ENCODE measurements around the gene IFI27L1. TPM values are rescaled to one million over a fixed set of nuclear protein-coding genes. Genes with fewer than 3 reads are reported as not detected.

IFI27L1 gene
- total and polyA plus RNA-seq, 2 donors (not counting 1 experiment from before 2014, with no cell fraction given) = 14.4 to 20.3 TPM

DNA sequence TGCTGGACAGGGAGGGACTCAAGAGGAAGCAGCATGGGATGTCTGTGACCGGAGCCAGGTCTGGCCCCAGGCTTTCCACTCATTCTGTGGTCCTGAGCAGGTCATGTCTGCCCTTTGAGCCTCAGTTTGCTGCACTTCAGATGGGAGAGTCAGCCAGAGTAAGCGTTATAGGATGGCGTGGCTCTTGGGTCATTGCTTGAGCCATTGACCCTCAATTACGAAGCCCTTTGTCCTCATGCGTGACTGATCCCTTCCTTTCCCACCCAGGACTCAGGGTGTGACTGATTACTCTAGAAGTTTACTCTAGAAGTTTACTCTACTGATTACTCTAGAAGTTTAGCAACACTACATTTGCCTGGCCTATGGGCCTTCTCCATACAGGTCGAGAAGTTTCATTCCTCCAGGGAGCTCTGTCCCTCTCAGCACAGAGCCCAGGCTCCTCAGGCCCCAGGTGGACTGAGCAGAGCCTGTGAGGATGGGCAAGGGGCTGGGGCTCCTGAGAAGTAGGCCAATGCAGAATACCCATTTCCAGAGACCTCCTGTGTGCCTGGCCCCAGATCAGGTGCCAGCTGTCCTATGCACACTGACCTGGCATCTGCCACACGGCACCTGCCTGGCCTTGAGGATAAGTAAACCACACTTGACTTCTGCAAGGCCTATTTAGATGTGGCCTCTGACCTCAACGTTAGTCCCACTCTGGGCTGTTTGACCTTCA is 21.8 kb downstream of the IFI27L1 start:
- TF ChIP-seq, protein P1, sequence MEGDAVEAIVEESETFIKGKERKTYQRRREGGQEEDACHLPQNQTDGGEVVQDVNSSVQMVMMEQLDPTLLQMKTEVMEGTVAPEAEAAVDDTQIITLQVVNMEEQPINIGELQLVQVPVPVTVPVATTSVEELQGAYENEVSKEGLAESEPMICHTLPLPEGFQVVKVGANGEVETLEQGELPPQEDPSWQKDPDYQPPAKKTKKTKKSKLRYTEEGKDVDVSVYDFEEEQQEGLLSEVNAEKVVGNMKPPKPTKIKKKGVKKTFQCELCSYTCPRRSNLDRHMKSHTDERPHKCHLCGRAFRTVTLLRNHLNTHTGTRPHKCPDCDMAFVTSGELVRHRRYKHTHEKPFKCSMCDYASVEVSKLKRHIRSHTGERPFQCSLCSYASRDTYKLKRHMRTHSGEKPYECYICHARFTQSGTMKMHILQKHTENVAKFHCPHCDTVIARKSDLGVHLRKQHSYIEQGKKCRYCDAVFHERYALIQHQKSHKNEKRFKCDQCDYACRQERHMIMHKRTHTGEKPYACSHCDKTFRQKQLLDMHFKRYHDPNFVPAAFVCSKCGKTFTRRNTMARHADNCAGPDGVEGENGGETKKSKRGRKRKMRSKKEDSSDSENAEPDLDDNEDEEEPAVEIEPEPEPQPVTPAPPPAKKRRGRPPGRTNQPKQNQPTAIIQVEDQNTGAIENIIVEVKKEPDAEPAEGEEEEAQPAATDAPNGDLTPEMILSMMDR (conservative IDR thresholded peaks at IDR 0.05 in 1 of 2, IDR thresholded peaks at IDR 0.05 in 1 of 2; ENCODE audit: low read depth in 1 of 2, low read length in 2 of 2) = no peak
- TF ChIP-seq EZH2 (IDR thresholded peaks at IDR 0.05; ENCODE audit: low read length, missing control alignments) = no peak
- Histone ChIP-seq H3K9me3 (ENCODE audit: control insufficient read depth, insufficient read depth, low read depth, low read length) (no peaks in the 10 kb centered on the region), H3K27ac (ENCODE audit: insufficient read depth, low read length) (no peak overlapping the region), H4K20me1 (ENCODE audit: control insufficient read depth, extremely low read depth, insufficient read depth, low read length) (no peaks in the 10 kb centered on the region), H3K4me2 (ENCODE audit: extremely low read depth, insufficient read depth, low read length) (no peak overlapping the region), H3K36me3 (ENCODE audit: control insufficient read depth, insufficient read depth, low read length) (no peaks in the 10 kb centered on the region), H3K9ac (ENCODE audit: insufficient read depth, low read length) (no peak overlapping the region), H3K4me1 (ENCODE audit: control insufficient read depth, extremely low read depth, insufficient read depth, low read length) (peaks cover 7% of the 10 kb centered on the region), H3K27me3 (ENCODE audit: control insufficient read depth, insufficient read depth, low read length) (no peaks in the 10 kb centered on the region), H3K79me2 (ENCODE audit: control insufficient read depth, insufficient read depth, low read length) (no peaks in the 10 kb centered on the region), H3K4me3 (replicated peaks in 1 of 4; ENCODE audit: control extremely low read depth in 1 of 4, insufficient read depth in 1 of 4, low read depth in 3 of 4, low read length in 4 of 4) (no peak overlapping the region), H2AFZ (ENCODE audit: low read length) (no peak overlapping the region)
- DNase-seq (ENCODE audit: low read depth in 2 of 2) = no peak

DNA sequence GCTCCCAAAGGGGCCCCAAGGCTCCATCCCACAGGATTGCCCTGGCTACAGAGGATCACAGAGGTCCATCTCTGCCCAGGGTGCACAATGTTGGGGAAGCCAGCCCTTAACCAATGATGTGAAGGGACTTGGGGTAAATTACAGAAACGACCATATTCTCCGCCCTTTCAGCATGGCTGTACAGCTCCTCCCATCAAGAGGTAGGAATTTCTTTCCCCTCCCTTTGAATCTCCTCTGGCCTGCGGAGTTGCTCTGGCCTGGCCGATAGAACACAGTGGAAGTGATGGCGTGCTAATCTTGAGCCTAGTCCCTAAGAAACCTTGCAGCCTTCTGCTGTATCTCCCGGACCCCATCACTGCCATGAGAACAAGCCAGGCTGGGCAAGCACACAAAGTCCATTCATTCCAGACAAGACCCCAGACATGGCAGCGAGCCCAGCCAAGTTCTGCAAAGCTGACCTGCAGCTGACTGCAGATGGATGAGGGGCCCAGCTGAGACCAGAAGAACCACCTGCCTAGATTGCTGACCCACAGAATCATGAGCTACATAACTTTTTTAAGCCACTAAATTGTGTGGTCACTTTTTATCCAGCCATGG is 22.5 kb downstream of the IFI27L1 start:
- H4K20me1 ChIP-seq (ENCODE audit: control insufficient read depth, extremely low read depth, insufficient read depth, low read length) = no peaks in the 10 kb centered on the region
- H3K4me1 ChIP-seq (ENCODE audit: control insufficient read depth, extremely low read depth, insufficient read depth, low read length) = peaks cover 7% of the 10 kb centered on the region
- no peaks in the 10 kb centered on the region for H3K79me2 ChIP-seq (ENCODE audit: control insufficient read depth, insufficient read depth, low read length)
- H3K27ac ChIP-seq (ENCODE audit: insufficient read depth, low read length) = no peak overlapping the region
- no peak overlapping the region for H3K9ac ChIP-seq (ENCODE audit: insufficient read depth, low read length)
- no peaks in the 10 kb centered on the region for H3K9me3 ChIP-seq (ENCODE audit: control insufficient read depth, insufficient read depth, low read depth, low read length)
- no peak overlapping the region for H3K4me3 ChIP-seq (replicated peaks in 1 of 4; ENCODE audit: control extremely low read depth in 1 of 4, insufficient read depth in 1 of 4, low read depth in 3 of 4, low read length in 4 of 4)
- DNase-seq (ENCODE audit: low read depth in 2 of 2) = peak in 1 of 2 donors; percentile 54
- no peak overlapping the region for H2AFZ ChIP-seq (ENCODE audit: low read length)
- H3K36me3 ChIP-seq (ENCODE audit: control insufficient read depth, insufficient read depth, low read length) = no peaks in the 10 kb centered on the region
- H3K27me3 ChIP-seq (ENCODE audit: control insufficient read depth, insufficient read depth, low read length) = no peaks in the 10 kb centered on the region
- H3K4me2 ChIP-seq (ENCODE audit: extremely low read depth, insufficient read depth, low read length) = no peak overlapping the region
- TF ChIP-seq EZH2 (IDR thresholded peaks at IDR 0.05; ENCODE audit: low read length, missing control alignments) = no peak
- TF ChIP-seq, protein P1 (conservative IDR thresholded peaks at IDR 0.05 in 1 of 2, IDR thresholded peaks at IDR 0.05 in 1 of 2; ENCODE audit: low read depth in 1 of 2, low read length in 2 of 2) = no peak

DNA sequence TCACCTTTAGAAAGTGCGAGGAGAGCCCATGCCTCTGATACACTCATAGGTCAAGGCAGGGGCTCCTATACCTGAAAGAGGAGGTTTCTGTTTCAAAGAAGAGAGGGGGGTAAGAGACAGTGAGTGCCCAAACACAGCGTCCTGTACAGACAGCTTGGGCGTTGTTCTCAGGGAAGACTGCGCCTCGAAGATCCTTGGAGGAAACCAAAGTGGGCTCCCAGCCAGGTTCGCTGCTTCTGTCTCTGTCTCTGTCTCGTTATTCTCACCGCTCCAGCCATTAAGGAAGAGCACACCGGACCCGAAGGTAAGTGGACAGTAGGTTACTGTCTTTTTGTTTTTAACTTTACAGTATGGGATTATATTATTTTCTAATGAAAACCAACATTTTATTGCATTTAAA is 23.6 kb downstream of the IFI27L1 start:
- Histone ChIP-seq H2AFZ (ENCODE audit: low read length) (no peak overlapping the region), H3K79me2 (ENCODE audit: control insufficient read depth, insufficient read depth, low read length) (no peaks in the 10 kb centered on the region), H3K9me3 (ENCODE audit: control insufficient read depth, insufficient read depth, low read depth, low read length) (no peaks in the 10 kb centered on the region), H3K4me2 (ENCODE audit: extremely low read depth, insufficient read depth, low read length) (no peak overlapping the region), H3K4me3 (replicated peaks in 1 of 4; ENCODE audit: control extremely low read depth in 1 of 4, insufficient read depth in 1 of 4, low read depth in 3 of 4, low read length in 4 of 4) (no peak overlapping the region), H3K9ac (ENCODE audit: insufficient read depth, low read length) (no peak overlapping the region), H3K4me1 (ENCODE audit: control insufficient read depth, extremely low read depth, insufficient read depth, low read length) (peaks cover 7% of the 10 kb centered on the region), H4K20me1 (ENCODE audit: control insufficient read depth, extremely low read depth, insufficient read depth, low read length) (no peaks in the 10 kb centered on the region), H3K36me3 (ENCODE audit: control insufficient read depth, insufficient read depth, low read length) (no peaks in the 10 kb centered on the region), H3K27ac (ENCODE audit: insufficient read depth, low read length) (no peak overlapping the region), H3K27me3 (ENCODE audit: control insufficient read depth, insufficient read depth, low read length) (no peaks in the 10 kb centered on the region)
- no peak for TF ChIP-seq EZH2 (IDR thresholded peaks at IDR 0.05; ENCODE audit: low read length, missing control alignments)
- DNase-seq (ENCODE audit: low read depth in 2 of 2) = no peak

Measured in fibroblast of lung (primary cell).